ENCODE data around the gene PDPK1.

Gene PDPK1

DNA sequence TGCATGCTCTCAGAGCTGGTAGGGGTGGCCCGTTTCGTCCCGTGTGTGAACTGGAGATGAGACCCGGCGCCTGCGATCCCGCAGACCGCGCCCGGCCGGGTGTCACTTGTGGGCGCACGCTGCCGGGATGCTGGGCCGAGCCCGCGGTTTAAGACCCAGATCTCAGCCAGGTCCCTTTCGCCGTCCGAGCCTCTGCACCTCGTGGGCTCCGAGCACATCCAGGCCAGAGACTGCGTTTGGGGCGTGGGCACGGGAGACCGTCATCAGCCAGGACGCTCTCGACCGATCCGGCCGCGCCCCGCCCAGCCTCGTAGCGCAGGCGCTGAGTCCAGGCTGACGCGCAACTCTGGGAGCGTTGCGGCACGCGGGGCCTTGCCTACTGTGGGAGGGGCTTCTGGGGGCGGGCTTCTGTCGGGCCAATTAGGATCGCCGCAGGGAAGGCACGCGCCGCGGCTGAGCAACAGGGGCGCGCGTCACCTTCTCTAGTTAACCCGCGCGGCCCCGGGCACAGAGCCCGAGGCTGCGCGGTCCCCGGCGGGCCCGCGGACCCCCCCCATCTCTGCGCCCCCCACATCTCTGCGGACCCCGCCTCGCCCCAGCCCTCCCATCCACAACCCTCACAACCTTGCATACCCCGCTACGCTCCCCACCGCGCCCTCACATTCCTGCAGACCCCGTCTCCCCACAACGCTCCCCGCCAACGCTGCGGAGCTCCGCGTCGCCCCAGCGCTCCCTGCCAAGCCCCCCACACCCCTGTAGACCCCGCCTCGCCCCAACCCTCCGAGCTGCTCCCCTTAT is 5.9 kb upstream of the PDPK1 start:
- TF ChIP-seq TCF12 (IDR thresholded peaks at IDR 0.05; ENCODE audit: low read depth) (peak; percentile 3), TEAD4 (IDR thresholded peaks at IDR 0.05) (0 out of 2 replicates have a peak, but pooled peaks have one; percentile 34), EP300 (IDR thresholded peaks at IDR 0.05; ENCODE audit: borderline replicate concordance) (no peak; the same call in 1 of the 2 replicates), CREB1 (IDR thresholded peaks at IDR 0.05; ENCODE audit: low read depth) (peak; percentile 56; the same call in 1 of the 2 replicates), YY1 (IDR thresholded peaks at IDR 0.05; ENCODE audit: low read depth) (no peak), CEBPB (IDR thresholded peaks at IDR 0.05) (no peak; the same call in 1 of the 2 replicates), NFIC (IDR thresholded peaks at IDR 0.05) (no peak), EGR1 (IDR thresholded peaks at IDR 0.05) (peak; percentile 6; the same call in 1 of the 2 replicates), ZBTB7A (IDR thresholded peaks at IDR 0.05; ENCODE audit: low read depth) (no peak; the same call in 1 of the 2 replicates), TAF1 (IDR thresholded peaks at IDR 0.05; ENCODE audit: low read depth) (no peak), FOXM1 (IDR thresholded peaks at IDR 0.05; ENCODE audit: borderline replicate concordance, low read depth) (no peak), RAD21 (IDR thresholded peaks at IDR 0.05; ENCODE audit: low read depth) (no peak)
- TF ChIP-seq, protein P1, sequence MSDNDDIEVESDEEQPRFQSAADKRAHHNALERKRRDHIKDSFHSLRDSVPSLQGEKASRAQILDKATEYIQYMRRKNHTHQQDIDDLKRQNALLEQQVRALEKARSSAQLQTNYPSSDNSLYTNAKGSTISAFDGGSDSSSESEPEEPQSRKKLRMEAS (IDR thresholded peaks at IDR 0.05) = peak; percentile 71
- TF ChIP-seq, protein P2, sequence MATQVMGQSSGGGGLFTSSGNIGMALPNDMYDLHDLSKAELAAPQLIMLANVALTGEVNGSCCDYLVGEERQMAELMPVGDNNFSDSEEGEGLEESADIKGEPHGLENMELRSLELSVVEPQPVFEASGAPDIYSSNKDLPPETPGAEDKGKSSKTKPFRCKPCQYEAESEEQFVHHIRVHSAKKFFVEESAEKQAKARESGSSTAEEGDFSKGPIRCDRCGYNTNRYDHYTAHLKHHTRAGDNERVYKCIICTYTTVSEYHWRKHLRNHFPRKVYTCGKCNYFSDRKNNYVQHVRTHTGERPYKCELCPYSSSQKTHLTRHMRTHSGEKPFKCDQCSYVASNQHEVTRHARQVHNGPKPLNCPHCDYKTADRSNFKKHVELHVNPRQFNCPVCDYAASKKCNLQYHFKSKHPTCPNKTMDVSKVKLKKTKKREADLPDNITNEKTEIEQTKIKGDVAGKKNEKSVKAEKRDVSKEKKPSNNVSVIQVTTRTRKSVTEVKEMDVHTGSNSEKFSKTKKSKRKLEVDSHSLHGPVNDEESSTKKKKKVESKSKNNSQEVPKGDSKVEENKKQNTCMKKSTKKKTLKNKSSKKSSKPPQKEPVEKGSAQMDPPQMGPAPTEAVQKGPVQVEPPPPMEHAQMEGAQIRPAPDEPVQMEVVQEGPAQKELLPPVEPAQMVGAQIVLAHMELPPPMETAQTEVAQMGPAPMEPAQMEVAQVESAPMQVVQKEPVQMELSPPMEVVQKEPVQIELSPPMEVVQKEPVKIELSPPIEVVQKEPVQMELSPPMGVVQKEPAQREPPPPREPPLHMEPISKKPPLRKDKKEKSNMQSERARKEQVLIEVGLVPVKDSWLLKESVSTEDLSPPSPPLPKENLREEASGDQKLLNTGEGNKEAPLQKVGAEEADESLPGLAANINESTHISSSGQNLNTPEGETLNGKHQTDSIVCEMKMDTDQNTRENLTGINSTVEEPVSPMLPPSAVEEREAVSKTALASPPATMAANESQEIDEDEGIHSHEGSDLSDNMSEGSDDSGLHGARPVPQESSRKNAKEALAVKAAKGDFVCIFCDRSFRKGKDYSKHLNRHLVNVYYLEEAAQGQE (IDR thresholded peaks at IDR 0.05; ENCODE audit: low read depth) = no peak
- TF ChIP-seq, protein P3, sequence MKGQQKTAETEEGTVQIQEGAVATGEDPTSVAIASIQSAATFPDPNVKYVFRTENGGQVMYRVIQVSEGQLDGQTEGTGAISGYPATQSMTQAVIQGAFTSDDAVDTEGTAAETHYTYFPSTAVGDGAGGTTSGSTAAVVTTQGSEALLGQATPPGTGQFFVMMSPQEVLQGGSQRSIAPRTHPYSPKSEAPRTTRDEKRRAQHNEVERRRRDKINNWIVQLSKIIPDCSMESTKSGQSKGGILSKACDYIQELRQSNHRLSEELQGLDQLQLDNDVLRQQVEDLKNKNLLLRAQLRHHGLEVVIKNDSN (IDR thresholded peaks at IDR 0.05) = peak; percentile 62

DNA sequence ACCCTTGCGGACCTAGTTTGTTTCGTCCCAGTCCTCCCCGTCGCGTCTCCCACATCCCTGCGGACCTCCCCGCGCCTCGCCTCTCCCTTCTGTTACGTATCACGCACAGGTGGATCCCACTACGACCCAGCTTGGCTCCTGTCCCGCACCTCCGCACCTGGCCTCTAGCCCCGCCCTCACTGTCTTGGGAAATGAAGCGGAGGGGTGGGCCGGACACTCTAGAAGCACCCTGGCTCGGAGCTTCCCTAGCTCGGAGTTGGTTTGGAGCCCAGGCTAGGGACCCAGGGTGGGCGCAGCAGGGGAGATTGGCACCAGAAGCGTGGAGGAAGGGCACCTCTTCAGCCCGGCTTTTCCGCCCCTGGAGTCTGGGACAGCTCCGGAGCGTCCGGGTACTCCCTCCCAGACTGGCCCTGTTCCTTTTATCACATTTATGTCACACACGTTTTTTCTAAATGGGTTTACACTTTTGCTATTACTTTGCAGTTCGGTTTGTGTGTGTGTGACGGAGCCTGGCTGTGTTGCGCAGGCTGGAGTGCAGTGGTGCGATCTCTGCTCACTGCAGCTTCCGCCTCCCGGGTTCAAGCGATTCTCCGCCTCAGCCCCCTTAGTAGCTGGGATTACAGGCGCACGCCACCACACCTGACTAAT is 5.2 kb upstream of the PDPK1 start:
- TF ChIP-seq ZBTB7A (IDR thresholded peaks at IDR 0.05; ENCODE audit: low read depth) = peak; percentile 84; the same call in 1 of the 2 replicates
- no peak for TF ChIP-seq RAD21 (IDR thresholded peaks at IDR 0.05; ENCODE audit: low read depth)
- TF ChIP-seq TCF12 (IDR thresholded peaks at IDR 0.05; ENCODE audit: low read depth) = no peak; the same call in none of the 2 replicates
- TF ChIP-seq EP300 (IDR thresholded peaks at IDR 0.05; ENCODE audit: borderline replicate concordance) = 0 out of 2 replicates have a peak, but pooled peaks have one; percentile 27
- no peak for TF ChIP-seq YY1 (IDR thresholded peaks at IDR 0.05; ENCODE audit: low read depth)
- peak; percentile 76 for TF ChIP-seq NFIC (IDR thresholded peaks at IDR 0.05)
- no peak for TF ChIP-seq TAF1 (IDR thresholded peaks at IDR 0.05; ENCODE audit: low read depth)
- no peak for TF ChIP-seq CREB1 (IDR thresholded peaks at IDR 0.05; ENCODE audit: low read depth)
- no peak for TF ChIP-seq EGR1 (IDR thresholded peaks at IDR 0.05)
- TF ChIP-seq TEAD4 (IDR thresholded peaks at IDR 0.05) = no peak
- TF ChIP-seq, protein P1 (IDR thresholded peaks at IDR 0.05) = no peak; the same call in 1 of the 2 replicates

DNA sequence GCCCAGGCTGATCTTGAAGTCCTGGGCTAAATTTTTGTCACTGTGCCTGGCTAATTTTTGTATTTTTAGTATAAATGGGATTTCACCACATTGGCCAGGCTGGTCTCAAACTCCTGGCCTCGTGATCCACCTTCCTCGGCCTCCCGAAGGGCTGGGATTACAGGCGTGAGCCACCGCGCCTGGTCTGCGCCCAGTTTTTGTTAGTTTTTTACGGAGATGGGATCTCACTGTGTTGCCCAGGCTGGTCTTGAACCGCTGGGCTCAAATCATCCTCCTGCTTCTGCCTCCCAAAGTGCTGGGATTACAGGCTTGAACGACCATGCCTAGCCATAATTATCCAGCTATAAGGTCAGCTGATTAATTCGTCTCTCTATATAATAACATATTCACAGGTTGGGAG is 3.9 kb upstream of the PDPK1 start:
- TF ChIP-seq FOXM1 (IDR thresholded peaks at IDR 0.05; ENCODE audit: borderline replicate concordance, low read depth) (no peak), NFIC (IDR thresholded peaks at IDR 0.05) (no peak), ZBTB7A (IDR thresholded peaks at IDR 0.05; ENCODE audit: low read depth) (no peak), EGR1 (IDR thresholded peaks at IDR 0.05) (no peak), CEBPB (IDR thresholded peaks at IDR 0.05) (no peak), RAD21 (IDR thresholded peaks at IDR 0.05; ENCODE audit: low read depth) (no peak), TCF12 (IDR thresholded peaks at IDR 0.05; ENCODE audit: low read depth) (no peak), CREB1 (IDR thresholded peaks at IDR 0.05; ENCODE audit: low read depth) (no peak), TEAD4 (IDR thresholded peaks at IDR 0.05) (no peak)
- TF ChIP-seq, protein P2 (IDR thresholded peaks at IDR 0.05; ENCODE audit: low read depth) = no peak
- TF ChIP-seq, protein P3 (IDR thresholded peaks at IDR 0.05) = no peak
- TF ChIP-seq, protein P1 (IDR thresholded peaks at IDR 0.05) = no peak

DNA sequence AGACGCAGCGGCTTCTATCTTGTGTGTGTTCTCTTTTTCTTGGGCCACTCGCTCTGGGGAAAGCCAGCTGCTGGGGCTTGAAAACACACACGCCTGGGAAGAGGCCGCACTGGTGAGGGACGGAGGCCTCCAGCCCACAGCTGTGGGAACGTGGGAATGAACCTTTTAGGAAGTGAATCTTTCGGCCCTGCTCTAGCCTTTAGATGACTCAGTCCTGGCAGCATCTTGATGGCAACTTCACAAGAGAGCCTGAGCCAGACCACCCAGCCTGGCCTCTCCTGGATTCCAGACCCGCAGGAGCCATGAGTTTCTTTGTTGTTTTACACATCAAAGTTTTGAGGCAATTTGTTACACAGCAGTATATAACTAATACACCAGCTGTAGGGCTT is 2.2 kb upstream of the PDPK1 start:
- TF ChIP-seq RAD21 (IDR thresholded peaks at IDR 0.05; ENCODE audit: low read depth) (no peak), CREB1 (IDR thresholded peaks at IDR 0.05; ENCODE audit: low read depth) (no peak), YY1 (IDR thresholded peaks at IDR 0.05; ENCODE audit: low read depth) (no peak), TCF12 (IDR thresholded peaks at IDR 0.05; ENCODE audit: low read depth) (no peak), EGR1 (IDR thresholded peaks at IDR 0.05) (no peak), CEBPB (IDR thresholded peaks at IDR 0.05) (no peak), TEAD4 (IDR thresholded peaks at IDR 0.05) (no peak)
- TF ChIP-seq, protein P2 (IDR thresholded peaks at IDR 0.05; ENCODE audit: low read depth) = no peak
